SW 1271 (cell line): ENCODE measurements around the gene OR8S1.

Source experiments
- DNase-seq, 2 experiments: peaks; one replicate each; lab custom pipeline; 2025; lab: John Stamatoyannopoulos, UW

The OR8S1 gene

DNA sequence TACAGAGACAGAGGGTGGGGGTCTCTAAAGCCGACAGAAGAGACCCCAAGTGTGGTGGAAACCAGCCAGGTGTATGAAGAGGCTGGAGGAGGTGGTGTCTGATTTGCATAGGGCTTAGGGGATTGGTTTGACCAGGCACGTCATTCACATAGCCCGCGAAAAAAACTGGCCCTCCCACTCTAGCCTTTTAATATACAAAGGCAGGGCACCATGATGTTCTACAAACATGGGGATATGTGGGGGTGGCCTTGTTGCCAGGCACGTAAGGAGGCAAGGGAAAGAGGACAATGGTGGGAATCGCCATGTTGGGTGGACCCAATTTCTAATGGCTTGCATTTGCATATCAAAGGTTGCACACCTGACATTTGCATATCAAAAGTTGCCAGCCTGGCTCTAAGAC is 31.2 kb downstream of the OR8S1 start:
- no peak for DNase-seq

DNA sequence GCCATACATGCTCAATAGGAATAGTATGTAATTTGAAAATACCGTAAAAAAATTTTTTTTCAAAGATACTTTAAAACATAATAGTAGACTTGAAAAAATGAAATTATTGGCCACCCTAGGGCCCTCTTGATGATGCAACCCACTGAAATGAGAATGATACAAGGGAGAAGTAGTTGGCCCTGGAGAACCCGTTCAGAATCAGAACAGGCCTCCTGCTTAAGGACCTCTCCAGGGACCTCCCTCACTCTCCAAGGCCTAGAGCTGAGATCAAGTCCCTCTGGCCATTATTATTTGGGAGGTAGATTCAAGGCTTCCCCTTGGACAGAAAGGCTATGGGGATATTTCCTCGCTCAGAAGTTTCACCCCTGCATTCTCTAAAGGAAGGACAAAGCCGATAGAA is 32.5 kb downstream of the OR8S1 start:
- DNase-seq, result no peak

DNA sequence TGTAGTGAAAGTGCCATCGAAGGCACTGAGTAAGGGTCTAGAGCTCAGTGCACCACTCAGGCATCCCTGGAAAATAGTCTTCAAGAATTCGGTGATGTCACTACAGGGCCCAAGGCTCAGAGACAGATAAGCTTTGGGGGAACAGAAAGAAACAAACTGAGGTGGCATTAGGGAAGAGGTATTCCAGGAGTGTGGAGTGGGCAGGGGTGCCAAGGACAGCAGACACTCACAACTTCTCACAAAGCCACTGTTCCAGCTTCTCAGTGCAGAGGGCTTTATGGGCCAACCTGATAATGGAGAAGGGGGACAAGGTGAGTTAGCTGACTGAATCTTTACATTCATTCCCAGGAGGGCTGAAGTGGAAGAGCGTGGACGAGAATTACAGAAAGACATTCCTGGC is 42.3 kb downstream of the OR8S1 start:
- DNase-seq, result no peak

DNA sequence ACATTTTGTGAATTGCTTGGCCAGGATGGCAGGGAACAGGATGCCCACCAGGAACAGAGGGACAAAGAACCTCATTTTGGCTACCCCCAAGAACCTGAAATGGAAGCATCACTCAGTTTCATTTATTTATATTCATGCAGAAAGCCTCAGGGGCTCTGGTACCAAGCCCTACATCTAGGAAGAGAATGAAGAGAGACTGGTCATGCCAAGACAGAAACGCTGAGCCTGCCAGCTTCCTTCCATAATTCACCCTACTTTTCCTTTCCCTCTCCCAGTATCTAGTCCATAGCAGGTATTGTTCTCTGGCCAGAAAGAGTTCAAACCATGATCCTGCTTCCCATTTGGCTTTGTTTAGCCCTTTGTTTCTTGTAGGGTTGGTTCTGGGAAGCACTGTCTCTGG is 44.5 kb downstream of the OR8S1 start, which contains the start of gene LALBA:
LALBA (minus strand) TSS at position 101 of the 400 bp plus-strand sequence; CDS start at position 75, 26 bp downstream.
- no peak for DNase-seq

DNA sequence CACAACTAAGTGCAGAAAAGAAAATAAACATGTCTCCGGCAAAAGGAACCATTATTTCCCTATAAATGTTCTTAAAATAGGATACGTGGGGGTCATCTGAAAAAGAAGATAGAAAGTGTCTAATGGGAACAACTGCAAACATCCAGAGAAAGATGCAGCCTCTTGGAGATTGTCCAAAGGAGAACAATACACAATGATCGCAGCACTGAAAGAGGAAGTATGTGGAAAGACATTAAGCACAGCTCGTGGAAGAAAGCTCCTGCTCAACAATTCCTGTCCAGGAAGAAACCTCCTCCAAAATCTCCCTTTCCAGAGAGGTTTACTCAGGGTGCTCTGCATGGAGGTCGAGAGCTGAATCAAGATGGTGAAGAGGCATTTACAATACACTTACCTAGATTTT is 46.9 kb downstream of the OR8S1 start:
- DNase-seq, result no peak
